HG02571 (cell line): ENCODE results near the gene TNFRSF25.
"Not testable (repeated sequence)": the region's sequence is repeated elsewhere in the genome, so short reads cannot be mapped to it uniquely, and the experiment has no call there.

Experiments
- ATAC-seq: cut with Tn5 transposase; IDR thresholded peaks from one replicate; pipeline ENCODE4 v1.9.1; 2021; ENCODE audit warnings: mild to moderate bottlenecking, moderate library complexity; ENCODE audit not compliant: unreplicated experiment

TNFRSF25 gene

DNA sequence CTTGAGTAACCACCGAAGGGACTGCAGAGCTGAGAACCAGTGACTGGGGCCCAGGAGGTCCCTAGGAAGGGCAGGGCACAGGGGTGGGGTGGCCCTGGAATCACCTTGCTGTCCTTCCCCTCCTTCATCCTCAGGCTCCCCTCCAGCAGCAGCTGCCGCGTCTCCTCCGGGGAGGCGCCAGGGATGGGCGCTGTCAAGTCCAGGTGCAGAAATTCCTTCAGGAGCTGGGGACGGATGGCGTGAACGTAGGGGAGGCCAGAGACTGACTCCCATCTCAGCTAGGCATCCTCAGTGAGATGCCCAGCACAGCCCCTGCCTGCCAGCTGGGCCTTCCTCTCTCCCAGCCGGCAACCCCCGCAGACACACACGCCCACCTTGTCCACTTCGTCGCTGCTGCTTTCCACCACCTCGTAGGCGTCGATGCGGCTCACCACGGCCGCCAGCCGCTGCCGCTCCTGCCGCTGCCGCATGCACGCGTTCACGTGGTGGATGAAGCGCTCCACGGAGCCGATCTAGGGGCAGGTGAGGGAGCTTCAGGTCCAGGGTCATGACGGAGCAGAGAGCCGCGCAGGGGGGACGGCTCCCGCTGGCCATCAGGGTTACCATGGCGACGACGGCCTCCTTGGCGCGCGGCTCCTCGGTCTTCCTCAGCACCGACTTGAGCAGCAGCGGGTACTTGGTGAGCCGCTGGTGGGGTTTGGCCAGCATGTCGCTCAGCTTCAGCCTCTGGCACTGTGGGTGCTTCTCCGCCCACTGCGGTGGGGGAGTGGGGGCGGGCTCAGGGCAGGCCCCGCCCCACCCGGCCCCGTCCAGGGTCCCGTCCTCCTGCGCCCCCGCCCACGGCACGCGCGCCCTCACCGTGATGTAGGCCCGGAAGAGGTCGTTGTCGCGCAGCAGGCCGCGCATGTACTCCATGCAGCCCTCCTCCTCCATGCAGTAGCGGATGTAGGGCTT lies 4.4 kb upstream of the TNFRSF25 start:
- ATAC-seq: no peak

- no peak for ATAC-seq
Observed at GRCh38 chr1:6468729-6469461, 2.9 kb upstream of the TNFRSF25 start.

DNA sequence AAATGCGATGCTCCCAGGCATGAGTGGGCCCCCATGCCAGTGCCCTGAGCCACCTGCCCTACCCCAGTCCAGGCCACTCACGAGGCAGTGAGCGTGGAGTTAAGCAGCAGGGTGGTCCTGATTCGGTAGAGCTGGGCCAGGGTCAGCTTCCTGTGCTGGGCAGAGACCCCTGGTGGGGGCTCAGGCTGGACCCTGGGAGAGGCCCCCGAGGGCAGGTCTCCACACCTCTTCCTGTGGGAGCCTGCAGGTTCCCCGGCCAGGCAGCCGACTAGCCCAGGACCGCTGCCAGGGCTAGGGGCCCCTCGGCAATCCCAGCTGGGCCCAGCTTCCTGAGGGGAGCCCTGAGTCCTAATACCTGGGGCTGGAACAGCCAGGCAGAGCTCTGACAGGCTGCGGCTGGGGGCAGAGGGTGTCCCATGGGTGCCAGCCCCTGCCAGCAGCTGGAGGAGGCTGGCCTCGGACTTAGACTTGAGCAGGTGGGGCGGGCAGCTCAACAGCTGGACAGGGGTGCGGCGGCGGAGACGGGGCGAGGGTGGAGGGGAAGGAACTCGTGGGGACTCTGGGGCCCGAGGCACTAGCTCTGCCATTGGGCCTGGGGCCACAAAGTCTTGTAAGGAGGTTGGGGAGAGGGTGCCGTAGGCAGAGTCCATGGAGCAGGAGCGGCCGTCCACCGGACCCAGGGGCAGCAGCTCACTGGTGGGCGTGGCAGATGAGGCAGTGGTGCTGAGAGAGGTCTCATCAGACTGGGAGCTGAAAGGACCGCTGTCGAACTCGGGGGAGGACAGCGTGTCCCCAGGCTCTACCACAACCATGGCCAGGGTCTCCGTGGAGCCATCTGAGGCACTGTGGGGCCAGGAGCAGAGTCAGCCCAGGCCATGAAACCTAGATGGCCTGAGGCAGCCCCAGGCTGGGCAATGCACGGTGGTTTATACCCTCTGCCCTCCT lies 2.0 kb upstream of the TNFRSF25 start:
- no peak for ATAC-seq

GRCh38 chr1:6467224-6467623 lies 1.3 kb upstream of the TNFRSF25 start:
- ATAC-seq: no peak

- no peak for ATAC-seq
Observed at GRCh38 chr1:6466751-6467150, 778 bp upstream of the TNFRSF25 start.

DNA sequence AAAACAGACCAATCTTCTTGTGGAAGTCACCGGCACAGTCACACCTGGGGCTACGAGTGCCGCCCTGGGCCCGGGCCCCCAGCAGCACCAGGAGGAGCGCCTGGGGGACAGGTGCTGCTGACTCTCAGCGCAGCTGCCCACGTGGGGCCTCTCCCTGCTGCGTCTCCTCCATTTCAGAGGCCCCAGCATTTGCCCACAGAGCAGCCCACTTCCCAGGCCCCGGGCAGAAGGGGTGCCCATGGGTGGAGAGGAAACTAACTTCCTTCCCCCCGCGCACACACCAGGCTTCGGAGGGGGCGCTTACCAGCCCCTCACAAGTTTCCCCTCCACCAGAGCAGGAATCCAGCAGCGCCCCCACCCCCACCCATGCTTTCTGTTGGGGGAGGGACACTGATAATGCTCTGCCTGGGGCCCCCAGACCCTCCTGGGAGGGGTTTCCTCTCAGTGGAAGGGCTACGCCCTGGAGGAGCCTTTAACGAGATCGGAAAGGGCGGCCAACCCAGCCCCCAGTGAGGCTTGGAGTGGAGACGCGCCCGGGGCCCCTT lies 440 bp downstream of the TNFRSF25 start:
- ATAC-seq: no peak

DNA sequence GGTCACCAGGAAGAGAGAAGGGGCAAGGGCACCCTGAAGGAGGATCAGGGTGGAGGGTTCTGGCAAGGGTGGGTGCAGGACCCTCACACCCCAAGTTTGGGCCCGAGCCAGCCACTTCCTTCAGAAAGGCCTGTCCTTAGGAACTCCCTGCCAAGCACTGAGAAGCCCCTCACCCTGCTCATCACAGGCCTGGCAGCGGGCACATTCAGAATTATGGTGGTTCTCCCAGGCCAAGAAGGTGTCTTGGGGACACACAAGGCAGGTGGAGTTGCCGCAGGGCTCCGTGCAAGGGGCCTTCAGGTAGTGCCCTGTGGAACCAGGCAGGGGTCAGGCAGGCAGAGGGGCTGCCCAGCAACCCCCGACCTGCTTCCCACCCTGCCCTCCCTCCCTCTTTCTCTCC lies 1.1 kb downstream of the TNFRSF25 start:
- ATAC-seq: no peak

DNA sequence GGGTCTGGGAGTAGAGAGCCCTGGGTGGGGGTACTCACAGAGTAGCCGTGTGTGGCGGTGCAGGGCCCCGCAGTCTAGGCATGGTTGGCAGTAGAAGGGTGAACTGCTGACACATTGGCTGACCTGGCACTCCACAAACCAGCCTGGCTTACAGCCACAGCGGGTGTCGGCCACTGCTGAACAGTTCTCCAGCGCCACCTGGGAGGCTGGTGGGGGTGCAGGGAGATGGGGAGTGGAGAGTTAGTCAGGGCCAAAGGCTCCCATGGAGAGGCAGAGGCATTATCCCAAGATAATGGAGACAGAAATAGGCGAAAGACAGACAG lies 1.5 kb downstream of the TNFRSF25 start:
- ATAC-seq: no peak

GRCh38 chr1:6463120-6463412 lies 2.9 kb downstream of the TNFRSF25 start:
- no peak for ATAC-seq

DNA sequence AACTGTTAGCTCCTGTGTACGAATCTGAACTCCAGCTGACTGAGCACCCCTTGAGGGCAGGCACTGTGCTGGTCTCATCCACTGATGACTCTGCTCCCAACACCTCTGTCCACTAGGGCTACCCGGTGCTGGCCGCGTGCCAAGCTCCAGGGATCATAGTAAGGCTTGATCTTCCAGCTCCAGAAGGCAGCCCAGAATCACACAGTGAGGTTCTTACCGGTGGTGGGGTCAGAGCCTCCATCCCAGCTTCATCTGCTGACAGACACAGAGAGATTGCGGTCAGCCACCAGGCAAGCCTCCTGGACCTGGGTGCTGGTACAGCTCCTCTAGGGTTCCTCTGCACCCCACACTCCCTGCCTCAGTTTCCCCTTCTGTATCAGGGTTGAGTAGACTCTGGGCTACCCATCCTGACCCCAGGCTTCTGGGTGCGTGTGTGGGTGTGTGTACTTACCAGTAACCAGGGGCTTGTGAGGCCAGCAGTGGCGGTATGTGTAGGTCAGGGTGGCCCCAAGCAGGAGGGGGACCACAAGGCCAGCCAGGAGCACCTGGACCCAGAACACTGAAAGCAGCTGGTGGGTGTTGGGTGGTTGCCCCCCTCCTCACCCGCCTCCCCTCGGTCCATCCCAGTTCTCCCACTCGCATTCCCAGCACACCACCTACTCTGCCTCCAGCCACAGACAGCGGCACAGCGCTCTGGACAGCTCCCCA lies 3.4 kb downstream of the TNFRSF25 start:
- no peak for ATAC-seq

GRCh38 chr1:6461538-6462411 lies 4.2 kb downstream of the TNFRSF25 start:
- ATAC-seq: no peak

- no peak for ATAC-seq
Observed at GRCh38 chr1:6461051-6461530, 4.9 kb downstream of the TNFRSF25 start.

GRCh38 chr1:6460301-6461050 lies 5.5 kb downstream of the TNFRSF25 start:
- no peak for ATAC-seq

DNA sequence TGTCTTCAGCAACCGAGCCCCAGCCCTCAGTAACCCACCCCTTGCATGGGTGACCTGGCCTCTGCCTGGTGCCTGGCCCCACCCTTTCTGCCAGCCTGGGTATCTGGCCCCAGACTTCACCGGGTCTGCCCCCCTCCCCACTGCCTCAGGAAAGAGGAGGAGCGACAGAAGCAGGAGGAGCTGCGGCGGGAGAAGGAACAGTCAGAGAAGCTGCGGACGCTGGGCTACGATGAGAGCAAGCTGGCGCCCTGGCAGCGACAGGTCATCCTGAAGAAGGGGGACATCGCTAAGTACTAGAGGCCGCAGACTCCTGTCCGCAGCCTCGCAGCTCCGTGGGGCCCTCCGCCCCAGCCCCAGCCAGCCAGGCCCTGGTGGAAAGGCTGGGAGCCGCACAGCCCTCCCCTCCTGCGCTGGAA lies 6.1 kb downstream of the TNFRSF25 start:
- ATAC-seq: no peak

DNA sequence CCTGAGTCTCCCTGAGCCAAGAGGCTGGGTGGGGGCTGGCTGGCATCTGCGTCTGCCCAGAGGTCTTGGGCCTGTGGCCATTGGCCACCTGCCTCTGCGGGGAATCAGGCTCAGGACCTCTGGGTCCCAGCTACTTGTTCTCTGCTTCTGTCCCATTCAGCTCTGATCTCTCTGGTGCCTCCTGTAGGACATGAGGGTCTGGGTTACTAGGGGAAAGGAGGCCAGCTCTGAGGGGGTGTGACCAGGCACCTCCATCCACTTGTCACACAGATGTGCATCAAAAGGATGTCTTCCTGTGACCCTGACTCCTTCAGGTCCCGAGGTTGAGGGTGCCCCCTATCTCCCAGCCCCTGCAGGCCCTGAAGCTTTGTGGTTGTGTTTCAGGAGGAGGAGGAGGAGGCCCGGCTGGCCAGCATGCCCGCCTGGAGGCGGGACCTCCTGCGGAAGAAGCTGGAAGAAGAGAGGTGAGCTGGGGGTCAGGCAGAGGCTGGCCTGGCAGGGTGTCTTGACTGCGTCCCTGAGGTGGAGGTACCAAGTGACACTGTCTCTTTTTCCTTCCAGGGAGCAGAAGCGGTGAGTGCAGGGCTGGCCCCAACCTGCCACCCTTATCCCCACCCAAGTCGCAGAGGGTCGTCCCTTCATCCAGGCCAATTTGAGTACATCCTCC lies 9.0 kb downstream of the TNFRSF25 start:
- no peak for ATAC-seq

DNA sequence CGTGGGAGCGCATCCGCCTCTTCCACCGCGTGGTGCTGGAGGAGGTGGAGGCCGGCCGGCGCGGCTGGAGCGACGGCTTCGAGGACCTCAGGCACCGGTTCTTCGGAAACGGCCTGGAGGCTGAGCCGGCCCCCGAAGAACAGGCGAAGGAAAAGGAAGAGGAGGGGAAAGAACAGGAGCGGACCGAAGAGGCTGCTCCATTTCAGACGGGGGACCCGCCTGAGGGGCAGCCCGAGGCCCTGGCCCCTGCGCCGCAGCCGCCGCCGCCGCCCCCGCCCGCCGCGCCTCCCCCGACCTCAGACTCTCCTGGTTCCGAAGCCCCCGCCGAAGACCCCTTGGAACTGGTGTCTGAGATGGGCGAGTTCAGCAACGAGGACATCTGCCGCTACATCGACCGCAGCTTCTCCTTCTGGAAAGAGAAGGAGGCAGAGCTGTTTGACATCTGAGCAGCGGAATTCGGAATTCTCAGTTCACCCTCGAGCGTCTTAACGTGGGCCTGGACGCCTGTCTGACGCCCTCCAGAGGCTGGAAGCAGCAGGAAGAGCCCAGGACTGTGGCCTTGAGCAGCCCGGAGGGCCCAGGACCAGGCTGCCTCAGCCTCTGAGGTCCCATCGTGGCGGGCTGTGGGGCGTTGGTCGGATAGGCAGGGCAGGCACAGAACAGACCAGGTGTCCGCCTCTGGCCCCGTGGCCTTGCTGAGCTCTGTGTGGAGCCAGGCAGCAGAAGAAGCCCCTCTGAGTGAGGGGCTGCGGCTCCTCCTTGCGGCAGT lies 10.0 kb downstream of the TNFRSF25 start:
- not testable (repeated sequence) for ATAC-seq
